ENCODE data around the gene GAB1.

GRCh38 chr4:143391261-143391660 is 54.6 kb downstream of the GAB1 start:
- TF ChIP-seq GLI4 (tag by site-specific recombination; IDR thresholded peaks at IDR 0.05) (no peak), ZEB2 (tag by site-specific recombination; IDR thresholded peaks at IDR 0.05) (no peak)
